ENCODE results near the gene LYPD3. TPM values are rescaled to one million over a fixed set of nuclear protein-coding genes. Genes with fewer than 3 reads are reported as not detected.

LYPD3 gene
- total RNA-seq, 2 donors from 2014 or later = 0.41 TPM; not detected in 1

DNA sequence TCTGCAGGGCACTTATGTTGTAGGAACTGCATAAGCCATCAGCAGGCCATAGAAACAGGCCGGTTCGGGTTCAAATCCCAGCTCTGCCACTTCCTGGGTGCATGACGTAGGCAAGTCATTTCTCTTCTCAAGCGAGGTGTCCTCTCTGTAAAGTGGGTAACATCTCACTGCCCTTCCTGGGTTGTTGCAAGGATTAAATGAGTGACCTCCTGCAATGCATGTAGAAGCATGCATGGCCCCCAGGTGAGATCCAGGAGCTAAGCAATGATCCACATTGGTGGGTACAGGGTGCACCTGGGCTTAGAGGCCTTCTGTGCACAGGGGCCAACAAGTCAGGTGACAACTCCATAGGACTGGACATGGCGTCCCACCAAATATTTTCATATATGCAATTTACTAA lies 25.4 kb upstream of the LYPD3 start:
- DNase-seq (ENCODE audit: low spot score) = no peak
- Histone ChIP-seq H3K27ac (no peak overlapping the region), H3K36me3 (no peaks in the 10 kb centered on the region), H3K4me1 (ENCODE audit: control insufficient read depth in 1 of 2, low read depth in 2 of 2) (no peaks in the 10 kb centered on the region), H3K9me3 (no peaks in the 10 kb centered on the region), H3K4me3 (no peak overlapping the region), H3K27me3 (replicated peaks; ENCODE audit: insufficient read depth) (no peaks in the 10 kb centered on the region)
- no peak for ATAC-seq (ENCODE audit: insufficient number of reproducible peaks, low FRiP score, low read depth)
- TF ChIP-seq CTCF (IDR thresholded peaks at IDR 0.05) = no peak

GRCh38 chr19:43489979-43490599 lies 24.7 kb upstream of the LYPD3 start:
- H3K27me3 ChIP-seq (replicated peaks; ENCODE audit: insufficient read depth) = no peaks in the 10 kb centered on the region
- H3K4me1 ChIP-seq (ENCODE audit: control insufficient read depth in 1 of 2, low read depth in 2 of 2) = no peaks in the 10 kb centered on the region
- DNase-seq (ENCODE audit: low spot score) = no peak
- no peak for ATAC-seq (ENCODE audit: insufficient number of reproducible peaks, low FRiP score, low read depth)
- no peak overlapping the region for H3K27ac ChIP-seq
- no peak overlapping the region for H3K4me3 ChIP-seq
- no peak for TF ChIP-seq CTCF (IDR thresholded peaks at IDR 0.05)
- no peaks in the 10 kb centered on the region for H3K36me3 ChIP-seq
- no peaks in the 10 kb centered on the region for H3K9me3 ChIP-seq

- Histone ChIP-seq H3K27me3 (replicated peaks; ENCODE audit: insufficient read depth) (no peaks in the 10 kb centered on the region), H3K27ac (no peak overlapping the region), H3K36me3 (no peaks in the 10 kb centered on the region), H3K9me3 (no peaks in the 10 kb centered on the region), H3K4me3 (no peak overlapping the region), H3K4me1 (ENCODE audit: control insufficient read depth in 1 of 2, low read depth in 2 of 2) (no peaks in the 10 kb centered on the region)
- DNase-seq (ENCODE audit: low spot score) (no peak), ATAC-seq (ENCODE audit: insufficient number of reproducible peaks, low FRiP score, low read depth) (no peak)
- no peak for TF ChIP-seq CTCF (IDR thresholded peaks at IDR 0.05)
Observed at GRCh38 chr19:43489310-43489709, 23.9 kb upstream of the LYPD3 start.

GRCh38 chr19:43488179-43488578 lies 22.8 kb upstream of the LYPD3 start:
- no peak for TF ChIP-seq CTCF (IDR thresholded peaks at IDR 0.05)
- no peak for DNase-seq (ENCODE audit: low spot score)
- H3K9me3 ChIP-seq = no peaks in the 10 kb centered on the region
- H3K27ac ChIP-seq = no peak overlapping the region
- no peaks in the 10 kb centered on the region for H3K4me1 ChIP-seq (ENCODE audit: control insufficient read depth in 1 of 2, low read depth in 2 of 2)
- H3K4me3 ChIP-seq = no peak overlapping the region
- ATAC-seq (ENCODE audit: insufficient number of reproducible peaks, low FRiP score, low read depth) = no peak
- no peaks in the 10 kb centered on the region for H3K27me3 ChIP-seq (replicated peaks; ENCODE audit: insufficient read depth)
- H3K36me3 ChIP-seq = no peaks in the 10 kb centered on the region

- H3K9me3 ChIP-seq = no peaks in the 10 kb centered on the region
- DNase-seq (ENCODE audit: low spot score) = no peak
- no peak overlapping the region for H3K27ac ChIP-seq
- TF ChIP-seq CTCF (IDR thresholded peaks at IDR 0.05) = no peak
- H3K4me1 ChIP-seq (ENCODE audit: control insufficient read depth in 1 of 2, low read depth in 2 of 2) = no peaks in the 10 kb centered on the region
- H3K27me3 ChIP-seq (replicated peaks; ENCODE audit: insufficient read depth) = no peaks in the 10 kb centered on the region
- H3K36me3 ChIP-seq = no peaks in the 10 kb centered on the region
- no peak overlapping the region for H3K4me3 ChIP-seq
- ATAC-seq (ENCODE audit: insufficient number of reproducible peaks, low FRiP score, low read depth) = no peak
Observed at GRCh38 chr19:43486412-43486811, 21.0 kb upstream of the LYPD3 start.

All from thoracic aorta (tissue), 2 donors.